ENCODE measurements around the gene NPPC.

DNA sequence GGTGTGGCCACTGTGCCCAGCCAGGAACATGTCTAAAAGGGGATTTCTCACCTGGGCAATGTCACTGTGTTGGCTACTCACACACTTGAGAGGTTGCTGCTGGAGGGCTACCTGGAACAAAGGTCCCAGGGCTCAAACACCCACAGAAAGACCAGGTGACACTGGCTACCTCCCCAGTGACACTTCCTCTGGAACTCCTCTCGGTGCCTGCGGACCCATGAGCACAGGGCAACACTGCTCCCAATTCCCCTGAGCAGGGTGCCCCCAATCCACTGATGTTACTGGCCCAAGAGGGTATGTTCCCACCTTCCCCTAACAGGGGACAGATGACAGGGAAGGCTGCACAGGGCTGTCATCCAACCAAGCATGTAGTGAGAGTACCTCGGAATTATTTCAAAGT, 5.8 kb downstream of the NPPC start:
- TF ChIP-seq EP300 (IDR thresholded peaks at IDR 0.05; ENCODE audit: borderline replicate concordance in 1 of 2, low read depth in 1 of 2, low read length in 1 of 2) (no peak), JUND (IDR thresholded peaks at IDR 0.05) (no peak), MEF2A (IDR thresholded peaks at IDR 0.05; ENCODE audit: borderline replicate concordance, low read depth) (no peak)
- TF ChIP-seq, protein P1, sequence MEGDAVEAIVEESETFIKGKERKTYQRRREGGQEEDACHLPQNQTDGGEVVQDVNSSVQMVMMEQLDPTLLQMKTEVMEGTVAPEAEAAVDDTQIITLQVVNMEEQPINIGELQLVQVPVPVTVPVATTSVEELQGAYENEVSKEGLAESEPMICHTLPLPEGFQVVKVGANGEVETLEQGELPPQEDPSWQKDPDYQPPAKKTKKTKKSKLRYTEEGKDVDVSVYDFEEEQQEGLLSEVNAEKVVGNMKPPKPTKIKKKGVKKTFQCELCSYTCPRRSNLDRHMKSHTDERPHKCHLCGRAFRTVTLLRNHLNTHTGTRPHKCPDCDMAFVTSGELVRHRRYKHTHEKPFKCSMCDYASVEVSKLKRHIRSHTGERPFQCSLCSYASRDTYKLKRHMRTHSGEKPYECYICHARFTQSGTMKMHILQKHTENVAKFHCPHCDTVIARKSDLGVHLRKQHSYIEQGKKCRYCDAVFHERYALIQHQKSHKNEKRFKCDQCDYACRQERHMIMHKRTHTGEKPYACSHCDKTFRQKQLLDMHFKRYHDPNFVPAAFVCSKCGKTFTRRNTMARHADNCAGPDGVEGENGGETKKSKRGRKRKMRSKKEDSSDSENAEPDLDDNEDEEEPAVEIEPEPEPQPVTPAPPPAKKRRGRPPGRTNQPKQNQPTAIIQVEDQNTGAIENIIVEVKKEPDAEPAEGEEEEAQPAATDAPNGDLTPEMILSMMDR (IDR thresholded peaks at IDR 0.05) = no peak
